HepG2 (cell line): ENCODE data around the gene OSBPL3. TPM values are rescaled to one million over a fixed set of nuclear protein-coding genes. Genes with fewer than 3 reads are reported as not detected.

ENCODE experiments used
- ATAC-seq: fragments of 200-7000 bp; cut with Tn5 transposase; 3 replicates; pipeline ENCODE4 v1.9.1; 2020; ENCODE audit warnings: mild to moderate bottlenecking, moderate library complexity
- BruUV-seq: library from RNA; stranded (reverse); fragments of 400-500 nt; replicated peaks from 2 replicates; lab custom pipeline; 2021; lab: Mats Ljungman, UMichigan
- CTCF ChIA-PET: fragments of 300-600 bp; formaldehyde crosslinking; extraction: SDS; loops from one replicate; lab custom pipeline; 2021; ENCODE audit warnings: low total read pairs, inconsistent platforms, low intra/inter-chr PET ratio; lab: Yijun Ruan, JAX
- POLR2A ChIA-PET: fragments of 350-600 bp; sonication (Branson Sonifier 250); formaldehyde crosslinking; loops from one replicate; lab custom pipeline; 2020; ENCODE audit warnings: antibody characterized with exemption, inconsistent platforms; lab: Yijun Ruan, JAX
- DNase-seq: peaks from one replicate; pipeline ENCODE4 v3.0.0-alpha.2; 2015; ENCODE audit warnings: low spot score
- FAIRE-seq: peaks from 3 replicates; lab custom pipeline; 2011; peaks lifted over from hg19 to GRCh38; lab: Jason Lieb, UNC
- H2AFZ ChIP-seq: one replicate; pipeline ENCODE4 v1.6.1; 2011; ENCODE audit warnings: low read length, inconsistent platforms
- H3K27ac ChIP-seq: fragments of 300-600 bp; 3 replicates; pipeline ENCODE4 v1.8.0; 2011; ENCODE audit warnings: mixed run types, mild to moderate bottlenecking, mixed read lengths, low read length, inconsistent platforms; ENCODE audit not compliant: insufficient read depth; ENCODE audit errors: extremely low read length
- H3K27me3 ChIP-seq, 2 experiments: fragments of 200-600 bp in 1 of 2; 2 replicates in 1 of 2; 3 replicates in 1 of 2; pipeline versions ENCODE4 v1.6.0 to v1.8.0; 2011; ENCODE audit warnings: low read length in 2 of 2, mild to moderate bottlenecking in 2 of 2, moderate library complexity in 2 of 2, inconsistent platforms in 1 of 2; ENCODE audit not compliant: insufficient read depth in 2 of 2, control insufficient read depth in 1 of 2
- H3K36me3 ChIP-seq, 2 experiments: fragments of 200-600 bp in 1 of 2; replicated peaks in 1 of 2; 2 replicates in 1 of 2; 3 replicates in 1 of 2; pipeline versions ENCODE4 v1.5.1 to v1.8.0; 2011; ENCODE audit warnings: low read length in 2 of 2, inconsistent platforms in 1 of 2; ENCODE audit not compliant: insufficient read depth in 2 of 2, control insufficient read depth in 1 of 2
- H3K4me1 ChIP-seq: 2 replicates; pipeline ENCODE4 v1.5.1; 2012; ENCODE audit warnings: low read length, inconsistent platforms; ENCODE audit not compliant: insufficient read depth
- H3K4me2 ChIP-seq: 2 replicates; pipeline ENCODE4 v1.6.0; 2011; ENCODE audit warnings: low read depth, low read length, inconsistent platforms
- H3K4me3 ChIP-seq, 3 experiments: fragments of 200-600 bp in 1 of 3; sonication (generic), shearing (Covaris generic) in 1 of 3; replicated peaks in 1 of 3; 2 replicates each; pipeline ENCODE4 v1.5.1; 2011 to 2016; ENCODE audit warnings: low read length in 3 of 3, inconsistent platforms in 2 of 3, low read depth in 2 of 3, mild to moderate bottlenecking in 2 of 3, control low read depth in 1 of 3, mixed read lengths in 1 of 3; ENCODE audit not compliant: insufficient read depth in 1 of 3
- H3K79me2 ChIP-seq: one replicate; pipeline ENCODE4 v1.6.1; 2011; ENCODE audit warnings: low read length, inconsistent platforms; ENCODE audit not compliant: insufficient read depth
- H3K9ac ChIP-seq: 2 replicates; pipeline ENCODE4 v1.6.0; 2011; ENCODE audit warnings: mild to moderate bottlenecking, low read depth, low read length, inconsistent platforms; ENCODE audit not compliant: insufficient read depth
- H3K9me3 ChIP-seq: 2 replicates; pipeline ENCODE4 v1.5.1; 2012; ENCODE audit warnings: mild to moderate bottlenecking, low read length
- H4K20me1 ChIP-seq: 2 replicates; pipeline ENCODE4 v1.6.0; 2011; ENCODE audit warnings: inconsistent platforms, mild to moderate bottlenecking, low read length, moderate library complexity; ENCODE audit not compliant: insufficient read depth
- NFRKB ChIP-seq: fragments of 450-650 bp; IDR thresholded peaks from 2 replicates; pipeline ENCODE4 v1.6.1; 2017
- SOX13 ChIP-seq, 3 experiments: fragments of 450-650 bp in 1 of 3; sonication (generic) in 1 of 3; formaldehyde crosslinking in 1 of 3; IDR thresholded peaks in 2 of 3; conservative IDR thresholded peaks in 1 of 3; 2 replicates each; pipeline versions ENCODE4 v1.5.0 to v1.6.1; 2016 to 2020; ENCODE audit warnings: antibody characterized with exemption in 1 of 3, mild to moderate bottlenecking in 1 of 3, missing compliant biosample characterization in 1 of 3, missing genetic modification reagents in 1 of 3, moderate library complexity in 1 of 3
- SRY ChIP-seq: sonication (generic); formaldehyde crosslinking; IDR thresholded peaks from 2 replicates; pipeline ENCODE4 v1.8.0; 2022; ENCODE audit warnings: mild to moderate bottlenecking, missing genetic modification reagents
- ZNF224 ChIP-seq: sonication (generic); formaldehyde crosslinking; IDR thresholded peaks from 2 replicates; pipeline ENCODE4 v1.5.0; 2020; ENCODE audit warnings: mild to moderate bottlenecking, missing genetic modification reagents
- ZNF550 ChIP-seq: sonication (generic); formaldehyde crosslinking; IDR thresholded peaks from 2 replicates; pipeline ENCODE4 v1.4.0; 2020; ENCODE audit warnings: mild to moderate bottlenecking, missing genetic modification reagents, borderline replicate concordance
- ZNF629 ChIP-seq: sonication (generic); formaldehyde crosslinking; conservative IDR thresholded peaks from 2 replicates; pipeline ENCODE4 v1.5.0; 2020; ENCODE audit warnings: missing genetic modification reagents
- ZSCAN21 ChIP-seq: sonication (generic); formaldehyde crosslinking; IDR thresholded peaks from 2 replicates; pipeline ENCODE4 v1.8.0; 2022; ENCODE audit warnings: mild to moderate bottlenecking, missing genetic modification reagents, moderate library complexity, borderline replicate concordance
- ZSCAN29 ChIP-seq: sonication (generic); formaldehyde crosslinking; conservative IDR thresholded peaks from 2 replicates; pipeline ENCODE4 v1.4.0; 2020; ENCODE audit warnings: mild to moderate bottlenecking, missing genetic modification reagents
- WGBS: methylation state at CpG from one replicate; pipeline ENCODE4 v1.1.6; 2017; ENCODE audit warnings: low lambda C conversion rate; 5-methylcytosine and 5-hydroxymethylcytosine counted together
- in situ Hi-C: cut with HindIII; loops from 2 replicates; pipeline ENCODE4 v1.10.0; 2017; ENCODE audit warnings: low pct_unique_long_range_greater_than_20kb; ENCODE audit not compliant: extremely low pct_ligation_motif_present
- intact Hi-C: fragments of 100-400 bp; cut with micrococcal nuclease; formaldehyde crosslinking; loops from one replicate; pipeline ENCODE4 v1.10.0; 2022; ENCODE audit not compliant: unreplicated experiment
- polyA plus RNA-seq, 8 experiments: library from polyadenylated mRNA; depleted of rRNA in 3 of 8; stranded (reverse) in 7 of 8; unstranded in 1 of 8; fragments of >200 nt; fragmentation: Illumina TruSeq in 4 of 8; extraction: Trizol in 4 of 8; gene quantifications; 2 replicates each; pipeline versions ENCODE4 v1.2.1 to v1.2.3, GENCODE V29; 2011 to 2016; ENCODE audit warnings: low read depth in 4 of 8, missing spikeins in 1 of 8, mixed read lengths in 1 of 8; ENCODE audit not compliant: insufficient read depth in 1 of 8
- total RNA-seq, 5 experiments: library from RNA; depleted of rRNA; stranded (reverse); fragments of >200 nt; fragmentation: Illumina TruSeq; extraction: Trizol; gene quantifications; 2 replicates each; pipeline ENCODE4 v1.2.3, GENCODE V29; 2016; ENCODE audit warnings: low read depth in 1 of 5
- TF ChIP-seq, protein P1 (sequence below): sonication (generic); formaldehyde crosslinking; IDR thresholded peaks from 2 replicates; pipeline ENCODE4 v1.5.0; 2020; ENCODE audit warnings: missing genetic modification reagents
- TF ChIP-seq, protein P2 (sequence below): sonication (generic); formaldehyde crosslinking; IDR thresholded peaks from 2 replicates; pipeline ENCODE4 v1.4.0; 2020; ENCODE audit warnings: mild to moderate bottlenecking, low read depth, missing genetic modification reagents

The OSBPL3 gene
- total and polyA plus RNA-seq, 2 of the 13 experiments (the other 11 are each of a cell fraction or from before 2014, with no cell fraction given): 8.8 to 28.9 TPM

GRCh38 chr7:24910551-24911212 lies 69.3 kb downstream of the OSBPL3 start (continued):
- no peak for TF ChIP-seq ZNF224

DNA sequence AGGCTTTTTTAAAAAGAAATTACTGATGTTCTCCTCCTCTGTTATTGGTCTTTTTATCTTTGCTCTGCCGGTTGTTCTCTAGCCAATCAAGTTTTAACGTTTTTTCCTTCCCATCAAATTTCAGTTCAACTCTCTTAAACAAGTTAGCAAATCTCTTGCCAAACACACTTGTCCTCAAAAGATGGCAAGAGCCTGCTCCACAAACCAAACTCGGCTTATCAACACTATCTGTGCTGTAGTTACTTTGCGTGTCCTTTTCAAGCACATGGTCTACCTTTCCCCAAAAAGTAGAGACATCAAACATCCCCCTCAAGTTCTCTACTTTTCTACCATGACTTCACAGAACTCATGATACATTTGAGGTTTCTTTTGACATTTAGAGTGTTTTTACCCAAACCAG lies 71.3 kb downstream of the OSBPL3 start:
- BruUV-seq: no TSS peak
- FAIRE-seq (no peak), ATAC-seq (no peak), DNase-seq (no peak)
- Histone ChIP-seq H3K9ac (no peak overlapping the region), H3K4me1 (peaks cover 40% of the 10 kb centered on the region), H3K4me3 (no peak overlapping the region), H3K27ac (no peak overlapping the region), H4K20me1 (no peaks in the 10 kb centered on the region), H3K79me2 (peaks cover 29% of the 10 kb centered on the region), H3K4me2 (no peak overlapping the region), H3K36me3 (no peaks in the 10 kb centered on the region), H2AFZ (no peak overlapping the region), H3K27me3 (no peaks in the 10 kb centered on the region), H3K9me3 (no peaks in the 10 kb centered on the region)
- in situ Hi-C loops (loop anchor here (10.0 kb wide), 1 partner anchor 166 kb away; no protein-coding TSS in a partner anchor), intact Hi-C loops (no loop called here)
- ChIA-PET CTCF (no interaction called here), POLR2A (no interaction called here)
- TF ChIP-seq SOX13 (IDR thresholded peaks at IDR 0.05) (no peak), SOX13 (CRISPR knock-in tag; conservative IDR thresholded peaks at IDR 0.05 in 1 of 2, IDR thresholded peaks at IDR 0.05 in 1 of 2) (no peak), ZNF629 (no peak), ZNF550 (CRISPR knock-in tag) (no peak), ZSCAN21 (CRISPR knock-in tag) (no peak), ZSCAN29 (CRISPR knock-in tag) (no peak), SRY (CRISPR knock-in tag) (no peak), NFRKB (no peak)
- TF ChIP-seq, protein P1, sequence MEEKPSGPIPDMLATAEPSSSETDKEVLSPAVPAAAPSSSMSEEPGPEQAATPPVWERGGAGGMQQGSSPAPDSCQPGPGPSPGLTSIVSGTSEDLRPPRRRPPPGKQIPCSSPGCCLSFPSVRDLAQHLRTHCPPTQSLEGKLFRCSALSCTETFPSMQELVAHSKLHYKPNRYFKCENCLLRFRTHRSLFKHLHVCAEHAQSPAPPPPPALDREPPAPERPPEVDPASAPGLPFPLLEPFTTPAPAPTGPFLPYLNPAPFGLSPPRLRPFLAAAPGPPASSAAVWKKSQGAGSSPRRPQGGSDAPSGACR: no peak
- TF ChIP-seq, protein P2, sequence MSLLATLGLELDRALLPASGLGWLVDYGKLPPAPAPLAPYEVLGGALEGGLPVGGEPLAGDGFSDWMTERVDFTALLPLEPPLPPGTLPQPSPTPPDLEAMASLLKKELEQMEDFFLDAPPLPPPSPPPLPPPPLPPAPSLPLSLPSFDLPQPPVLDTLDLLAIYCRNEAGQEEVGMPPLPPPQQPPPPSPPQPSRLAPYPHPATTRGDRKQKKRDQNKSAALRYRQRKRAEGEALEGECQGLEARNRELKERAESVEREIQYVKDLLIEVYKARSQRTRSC (CRISPR knock-in tag): no peak
- 91% methylated on average over 4 of the region's 4 CpGs for WGBS
